ENCODE measurements around the gene PRRC2C. TPM values are rescaled to one million over a fixed set of nuclear protein-coding genes. Genes with fewer than 3 reads are reported as not detected.
"Not testable (repeated sequence)": the region's sequence is repeated elsewhere in the genome, so short reads cannot be mapped to it uniquely, and the experiment has no call there.

PRRC2C gene
- total RNA-seq (ENCODE audit: unreplicated experiment): 201 TPM
- long read RNA-seq, transcript PRRC2C-208 (12 exons, 1,931 nt): major isoform, 7 of 79 reads
- long read RNA-seq, partial matches to known transcripts: 64 of 79 reads
- long read RNA-seq, other reads (novel, unspliced or antisense): 7 of 79 reads

- Mint-ChIP-seq H3K36me3 (ENCODE audit: unreplicated experiment) (no peaks in the 10 kb centered on the region), H3K27ac (ENCODE audit: unreplicated experiment) (peak within 1 kb of the TSS; percentile 91), H3K4me3 (ENCODE audit: unreplicated experiment) (peak within 1 kb of the TSS; percentile 100), H3K4me1 (ENCODE audit: low read depth, unreplicated experiment) (peaks cover 30% of the 10 kb centered on the region), H3K9me3 (ENCODE audit: unreplicated experiment) (peaks cover 3% of the 10 kb centered on the region), H3K27me3 (ENCODE audit: unreplicated experiment) (peaks cover 5% of the 10 kb centered on the region)
- peak; percentile 42 for TF ChIP-seq CTCF (IDR thresholded peaks at IDR 0.05; ENCODE audit: partially characterized antibody, unreplicated experiment)
- DNase-seq: peak; percentile 94
These were observed at the start of gene PRRC2C for GRCh38 chr1:171485375-171486047. Gene PRRC2C (plus strand): TSS chr1:171485530. CDS start chr1:171512089, 26,559 bp downstream.

GRCh38 chr1:171438441-171438840 lies 46.9 kb upstream of the PRRC2C start:
- no peak for TF ChIP-seq CTCF (IDR thresholded peaks at IDR 0.05; ENCODE audit: partially characterized antibody, unreplicated experiment)
- H3K4me1 Mint-ChIP-seq (ENCODE audit: low read depth, unreplicated experiment): no peaks in the 10 kb centered on the region
- H3K27ac Mint-ChIP-seq (ENCODE audit: unreplicated experiment): no peak overlapping the region
- H3K4me3 Mint-ChIP-seq (ENCODE audit: unreplicated experiment): no peak overlapping the region
- no peaks in the 10 kb centered on the region for H3K9me3 Mint-ChIP-seq (ENCODE audit: unreplicated experiment)
- no peaks in the 10 kb centered on the region for H3K36me3 Mint-ChIP-seq (ENCODE audit: unreplicated experiment)
- DNase-seq: no peak
- no peaks in the 10 kb centered on the region for H3K27me3 Mint-ChIP-seq (ENCODE audit: unreplicated experiment)

- DNase-seq; H3K27me3 Mint-ChIP-seq (ENCODE audit: unreplicated experiment); H3K27ac Mint-ChIP-seq (ENCODE audit: unreplicated experiment); H3K4me1 Mint-ChIP-seq (ENCODE audit: low read depth, unreplicated experiment); H3K4me3 Mint-ChIP-seq (ENCODE audit: unreplicated experiment); H3K36me3 Mint-ChIP-seq (ENCODE audit: unreplicated experiment); H3K9me3 Mint-ChIP-seq (ENCODE audit: unreplicated experiment): not testable (repeated sequence)
These were observed 45.1 kb upstream of the PRRC2C start for GRCh38 chr1:171440201-171440600.

GRCh38 chr1:171441278-171441895 lies 43.9 kb upstream of the PRRC2C start:
- not testable (repeated sequence) for H3K27ac Mint-ChIP-seq (ENCODE audit: unreplicated experiment); H3K27me3 Mint-ChIP-seq (ENCODE audit: unreplicated experiment); H3K36me3 Mint-ChIP-seq (ENCODE audit: unreplicated experiment); DNase-seq; H3K4me1 Mint-ChIP-seq (ENCODE audit: low read depth, unreplicated experiment); H3K9me3 Mint-ChIP-seq (ENCODE audit: unreplicated experiment); H3K4me3 Mint-ChIP-seq (ENCODE audit: unreplicated experiment)

GRCh38 chr1:171446386-171446785 lies 38.9 kb upstream of the PRRC2C start:
- Mint-ChIP-seq H3K27me3 (ENCODE audit: unreplicated experiment) (no peaks in the 10 kb centered on the region), H3K4me3 (ENCODE audit: unreplicated experiment) (no peak overlapping the region), H3K9me3 (ENCODE audit: unreplicated experiment) (no peaks in the 10 kb centered on the region), H3K4me1 (ENCODE audit: low read depth, unreplicated experiment) (no peaks in the 10 kb centered on the region), H3K36me3 (ENCODE audit: unreplicated experiment) (no peaks in the 10 kb centered on the region), H3K27ac (ENCODE audit: unreplicated experiment) (no peak overlapping the region)
- DNase-seq: no peak
- no peak for TF ChIP-seq CTCF (IDR thresholded peaks at IDR 0.05; ENCODE audit: partially characterized antibody, unreplicated experiment)

- Mint-ChIP-seq H3K36me3 (ENCODE audit: unreplicated experiment) (no peaks in the 10 kb centered on the region), H3K27me3 (ENCODE audit: unreplicated experiment) (no peaks in the 10 kb centered on the region), H3K4me1 (ENCODE audit: low read depth, unreplicated experiment) (peaks cover 11% of the 10 kb centered on the region), H3K4me3 (ENCODE audit: unreplicated experiment) (no peak overlapping the region), H3K27ac (ENCODE audit: unreplicated experiment) (no peak overlapping the region), H3K9me3 (ENCODE audit: unreplicated experiment) (no peaks in the 10 kb centered on the region)
- no peak for TF ChIP-seq CTCF (IDR thresholded peaks at IDR 0.05; ENCODE audit: partially characterized antibody, unreplicated experiment)
- DNase-seq: no peak
These were observed 29.4 kb upstream of the PRRC2C start for GRCh38 chr1:171455967-171456366.
